Stimulated activated naive CD4-positive, alpha-beta T cell treated with Interleukin-2 at 50 U/mL for 16 hours (primary cell): Measurements from ENCODE around the gene SUPT7L.
"Not testable (repeated sequence)": the region's sequence is repeated elsewhere in the genome, so short reads cannot be mapped to it uniquely, and the experiment has no call there.

Source experiments
- DNase-seq: peaks from one replicate; lab custom pipeline; 2025; lab: John Stamatoyannopoulos, UW

SUPT7L gene

GRCh38 chr2:27638037-27638637 is 25.3 kb downstream of the SUPT7L start:
- DNase-seq: no peak

- DNase-seq: no peak
Measured at GRCh38 chr2:27636766-27637165, 26.6 kb downstream of the SUPT7L start.

- DNase-seq: no peak
Measured at GRCh38 chr2:27634291-27634690, 29.1 kb downstream of the SUPT7L start.

GRCh38 chr2:27630257-27630656 is 33.2 kb downstream of the SUPT7L start:
- DNase-seq: not testable (repeated sequence)

- DNase-seq: peak; percentile 98
Measured at GRCh38 chr2:27628767-27629709, 34.4 kb downstream of the SUPT7L start, which contains the start of the genes CCDC121 and GPN1. Gene CCDC121 (minus strand): TSS chr2:27629012. CDS start chr2:27627799, 1,213 bp downstream. Gene GPN1 (plus strand): TSS chr2:27629050. CDS start chr2:27629059, 9 bp downstream.

GRCh38 chr2:27627963-27628766 is 35.2 kb downstream of the SUPT7L start:
- no peak for DNase-seq

- DNase-seq: not testable (repeated sequence)
Measured at GRCh38 chr2:27626921-27627320, 36.5 kb downstream of the SUPT7L start.

- DNase-seq: not testable (repeated sequence)
Measured at GRCh38 chr2:27626323-27626722, 37.1 kb downstream of the SUPT7L start.

GRCh38 chr2:27624943-27625342 is 38.5 kb downstream of the SUPT7L start:
- DNase-seq: no peak

- no peak for DNase-seq
Measured at GRCh38 chr2:27622921-27623384, 40.5 kb downstream of the SUPT7L start.

GRCh38 chr2:27621524-27621923 is 41.9 kb downstream of the SUPT7L start:
- no peak for DNase-seq

GRCh38 chr2:27615316-27615715 is 48.1 kb downstream of the SUPT7L start:
- DNase-seq: no peak

GRCh38 chr2:27613985-27614384 is 49.4 kb downstream of the SUPT7L start:
- no peak for DNase-seq

- DNase-seq: no peak
Measured at GRCh38 chr2:27606611-27607010, 56.8 kb downstream of the SUPT7L start.
